KBM-7 (cell line): Measurements from ENCODE around the gene ALOXE3.
"Not testable (repeated sequence)": the region's sequence is repeated elsewhere in the genome, so short reads cannot be mapped to it uniquely, and the experiment has no call there.

Experiments used
- DNase-seq: peaks from one replicate; pipeline ENCODE4 v3.0.0-alpha.2; 2015
- in situ Hi-C: fragments of 300-500 bp; cut with MboI; formaldehyde crosslinking; loops from 2 replicates; pipeline ENCODE4 v1.14.3; 2020; ENCODE audit warnings: low sequenced_read_pairs, low pct_unique_long_range_greater_than_20kb, mixed read lengths

Gene ALOXE3

DNA sequence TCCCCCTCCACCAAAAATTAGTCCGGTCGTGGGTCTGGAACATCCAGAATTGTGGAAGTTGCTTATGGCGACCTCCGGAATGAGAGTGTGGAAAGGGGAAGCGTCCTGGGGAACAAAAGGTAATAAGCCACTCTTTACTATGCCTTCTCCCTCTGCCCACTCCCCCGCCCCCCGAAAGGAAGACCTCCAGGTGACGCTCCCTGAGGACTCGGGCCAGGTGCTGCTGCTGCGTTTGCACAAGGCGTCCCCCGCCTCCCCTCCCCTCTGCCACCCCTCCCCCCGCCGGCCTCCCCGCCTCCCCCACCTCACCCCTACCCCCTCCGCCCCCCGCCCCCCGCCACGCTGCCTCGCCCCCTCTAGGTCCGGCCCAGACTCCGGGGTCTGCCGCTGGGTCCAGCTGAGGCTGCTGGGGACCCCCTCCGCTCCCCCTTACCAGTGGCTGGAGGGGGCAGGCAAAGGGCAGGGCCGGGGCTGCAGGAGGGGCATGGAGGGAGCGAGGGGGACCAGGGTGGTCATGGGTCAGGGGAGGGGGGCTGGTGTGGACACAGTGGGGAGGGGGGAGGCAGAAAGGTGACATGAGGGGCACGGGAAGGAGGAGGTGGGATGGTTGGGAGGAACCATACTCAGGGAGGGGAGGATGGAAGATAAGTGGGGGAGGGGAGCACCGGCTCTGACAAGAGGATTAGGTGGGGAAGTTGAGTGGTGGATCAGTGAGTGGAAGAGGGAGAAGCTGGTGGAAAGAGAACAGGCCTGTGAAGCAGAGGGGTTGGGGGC, 54.4 kb downstream of the ALOXE3 start:
- DNase-seq = no peak
- in situ Hi-C loops = no loop called here

- in situ Hi-C loops = no loop called here
- DNase-seq = no peak
Observed at GRCh38 chr17:8062807-8063483, 55.4 kb downstream of the ALOXE3 start.

DNA sequence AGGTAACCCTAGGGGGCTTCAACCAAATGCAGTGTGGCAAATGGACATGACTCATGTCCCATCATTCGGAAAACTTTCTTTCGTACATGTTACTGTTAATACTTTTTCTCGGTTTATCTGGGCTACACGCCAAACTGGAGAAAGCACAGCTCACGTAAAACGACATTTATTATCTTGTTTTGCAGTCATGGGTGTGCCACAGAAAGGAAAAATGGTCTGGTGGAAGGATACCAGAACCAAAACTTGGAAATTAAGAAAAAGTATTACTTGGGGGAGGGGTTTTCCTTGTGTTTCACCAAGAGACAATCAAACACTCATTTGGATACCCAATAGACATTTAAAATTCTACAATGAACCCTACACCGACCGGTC, 55.9 kb downstream of the ALOXE3 start:
- DNase-seq = no peak
- in situ Hi-C loops = no loop called here

DNA sequence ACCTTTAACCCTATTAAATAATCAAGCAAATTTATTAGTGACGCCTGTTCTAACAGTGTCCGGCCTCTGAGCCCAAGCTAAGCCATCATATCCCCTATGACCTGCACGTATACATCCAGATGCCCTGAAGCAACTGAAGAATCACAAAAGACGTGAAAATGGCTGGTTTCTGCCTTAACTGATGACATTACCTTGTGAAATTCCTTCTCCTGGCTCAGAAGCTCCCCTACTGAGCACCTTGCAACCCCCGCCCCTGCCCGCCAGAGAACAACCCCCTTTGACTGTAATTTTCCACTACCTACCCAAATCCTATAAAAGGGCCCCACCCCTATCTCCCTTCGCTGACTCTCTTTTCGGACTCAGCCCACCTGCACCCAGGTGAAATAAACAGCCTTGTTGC, 56.5 kb downstream of the ALOXE3 start:
- in situ Hi-C loops = not testable (repeated sequence)

DNA sequence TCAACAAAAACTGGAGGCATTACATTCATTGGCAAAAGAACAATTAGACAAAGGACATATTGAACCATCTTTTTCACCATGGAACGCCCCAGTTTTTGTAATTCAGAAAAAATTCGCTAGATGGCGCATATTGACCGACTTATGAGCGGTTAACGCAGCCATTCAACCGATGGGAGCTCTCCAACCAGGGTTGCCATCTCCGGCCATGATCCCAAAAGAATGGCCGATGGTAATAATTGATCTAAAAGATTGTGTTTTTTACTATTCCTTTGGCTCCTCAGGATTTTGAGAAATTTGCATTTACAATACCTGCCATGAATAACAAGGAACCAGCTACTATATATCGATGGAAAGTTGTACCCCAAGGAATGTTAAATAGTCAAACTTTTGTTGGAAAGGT, 58.0 kb downstream of the ALOXE3 start:
- in situ Hi-C loops = no loop called here
- peak; percentile 84 for DNase-seq

More for the DNA sequence above, 56.5 kb downstream of the ALOXE3 start:
- not testable (repeated sequence) for DNase-seq

GRCh38 chr17:8059131-8059530, 59.2 kb downstream of the ALOXE3 start:
- peak; percentile 47 for DNase-seq
- in situ Hi-C loops = no loop called here

DNA sequence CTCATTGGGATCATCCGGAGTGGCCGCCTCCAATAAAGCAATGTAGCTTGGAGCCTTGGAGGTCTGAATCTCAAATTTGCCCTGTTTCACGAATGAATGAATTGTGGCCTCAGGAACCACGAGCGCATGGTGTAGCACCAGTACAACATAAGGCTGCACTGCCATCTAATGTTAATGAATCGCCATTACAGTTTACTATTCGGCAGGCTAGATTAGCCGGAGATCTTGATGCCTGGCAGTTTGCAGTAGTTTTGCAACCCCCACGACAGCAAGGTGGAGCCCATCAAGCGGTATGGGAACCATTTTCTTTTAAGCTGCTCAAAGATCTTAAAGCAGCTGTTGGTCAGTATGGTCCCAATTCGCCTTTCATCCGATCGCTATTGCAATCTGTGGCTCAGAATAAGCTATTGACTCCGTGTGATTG, 60.6 kb downstream of the ALOXE3 start:
- in situ Hi-C loops = no loop called here
- peak; percentile 91 for DNase-seq

GRCh38 chr17:8056976-8057625, 61.2 kb downstream of the ALOXE3 start:
- no peak for DNase-seq
- in situ Hi-C loops = no loop called here

DNA sequence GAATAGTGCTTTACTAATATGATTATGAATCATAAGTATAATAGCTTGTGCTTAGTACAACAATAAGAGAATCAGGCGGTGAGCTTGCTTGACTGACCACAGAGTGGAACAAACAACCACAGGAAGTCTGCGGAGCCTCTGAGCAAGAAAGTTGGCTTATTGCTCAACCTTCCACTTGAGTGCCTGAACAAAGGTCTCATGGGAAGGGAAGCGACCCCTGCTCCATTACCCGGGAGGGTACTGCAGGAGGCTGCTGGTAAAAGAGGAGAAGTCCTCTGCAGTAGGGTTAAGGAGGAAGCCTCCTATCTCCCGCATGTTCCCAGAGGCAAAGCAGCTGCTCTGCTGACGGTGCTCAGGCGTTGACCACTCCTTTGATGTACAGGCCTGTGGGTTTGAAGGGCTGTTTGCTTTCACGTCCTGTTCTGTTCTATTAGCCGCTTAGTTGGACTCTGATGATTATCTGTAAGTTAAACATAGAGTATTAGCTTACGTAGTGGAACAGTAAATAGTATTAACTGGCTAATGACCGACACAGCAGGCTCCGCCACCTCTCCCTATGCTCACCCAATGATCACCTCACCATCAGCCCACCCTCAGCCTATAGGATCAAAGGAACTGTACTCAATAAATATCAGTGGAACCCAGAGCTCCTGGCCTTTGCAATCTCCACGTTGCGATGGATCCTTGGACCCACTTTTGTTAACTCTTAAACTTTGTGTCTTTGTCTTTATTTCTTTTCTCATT, 61.9 kb downstream of the ALOXE3 start:
- DNase-seq = peak; percentile 89
- in situ Hi-C loops = no loop called here

DNA sequence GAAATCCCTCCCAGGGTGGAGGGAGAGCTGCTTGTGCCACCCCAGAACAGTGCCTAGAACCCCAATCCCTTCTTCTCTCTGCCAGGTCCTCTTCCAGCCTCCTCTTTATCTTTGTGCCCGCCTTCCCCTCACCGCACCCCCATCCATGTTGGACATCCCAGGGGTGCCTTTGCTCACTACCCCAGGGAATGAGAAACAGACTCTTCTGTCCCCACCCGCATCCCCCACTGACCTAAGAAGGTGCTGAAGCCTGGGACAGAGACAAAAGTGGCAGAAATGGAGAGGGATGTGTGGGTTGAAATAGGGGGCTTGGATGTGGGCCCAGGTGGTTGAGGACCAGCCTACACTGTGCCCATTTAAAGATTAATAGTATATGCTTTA, 62.5 kb downstream of the ALOXE3 start:
- DNase-seq = no peak
- in situ Hi-C loops = no loop called here

DNA sequence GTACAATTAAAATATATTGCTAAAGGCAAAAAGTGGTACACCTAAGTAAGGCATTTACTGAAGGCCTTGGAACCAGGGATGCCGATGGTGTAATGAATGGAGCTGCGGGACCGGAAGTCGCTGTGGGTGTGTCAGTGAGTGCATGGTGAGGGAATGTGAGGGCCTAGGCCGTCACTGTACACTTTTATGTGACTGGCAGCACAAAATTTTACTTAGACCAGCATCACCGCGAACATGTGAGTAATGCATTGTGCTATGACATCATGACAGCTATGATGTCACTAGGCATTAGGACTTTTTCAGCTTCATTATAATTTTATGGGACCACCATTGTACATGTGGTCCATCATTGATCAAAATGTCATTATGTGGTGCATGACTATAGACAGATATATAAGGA, 64.7 kb downstream of the ALOXE3 start:
- in situ Hi-C loops = no loop called here
- no peak for DNase-seq

- DNase-seq = no peak
- in situ Hi-C loops = no loop called here
Observed at GRCh38 chr17:8052256-8053252, 65.8 kb downstream of the ALOXE3 start.

DNA sequence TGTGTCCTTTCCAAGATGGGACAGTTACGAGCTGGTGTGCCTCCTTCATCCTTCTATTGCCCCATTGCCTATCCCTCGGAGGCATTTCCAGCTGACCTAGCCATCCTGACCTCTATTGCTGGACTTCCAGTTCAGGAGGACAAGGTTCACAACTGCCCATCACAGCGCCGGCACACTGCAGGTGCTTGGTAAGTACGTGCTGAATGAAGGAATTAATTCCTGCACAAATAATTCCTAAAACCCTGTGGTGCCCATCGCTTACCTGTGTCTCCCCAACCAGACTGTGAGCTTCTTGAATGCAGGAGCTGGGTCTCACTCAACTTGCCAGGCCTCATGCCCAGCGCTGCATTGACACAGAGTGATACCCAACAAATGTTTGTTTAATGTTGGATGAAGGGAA, 66.5 kb downstream of the ALOXE3 start:
- in situ Hi-C loops = no loop called here
- DNase-seq = no peak

DNA sequence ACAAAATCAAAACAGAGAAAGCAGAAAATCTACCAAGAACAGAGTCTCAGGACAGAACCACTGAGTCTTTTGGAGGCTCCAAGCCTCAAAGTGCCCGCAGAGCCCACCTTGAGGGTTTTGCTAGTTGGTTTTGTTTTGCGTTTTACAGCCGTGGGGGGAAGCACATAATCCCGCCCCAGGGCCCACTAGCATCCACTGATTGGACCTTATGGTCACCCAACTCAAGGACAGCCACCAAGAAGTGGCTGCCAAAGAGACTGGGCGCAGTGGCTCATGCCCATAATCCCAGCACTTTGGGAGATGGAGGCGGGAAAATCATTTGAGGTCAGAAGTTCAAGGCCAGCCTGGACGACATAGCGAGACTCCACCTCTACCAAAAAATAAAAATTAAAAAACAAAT, 69.6 kb downstream of the ALOXE3 start:
- no peak for DNase-seq
- in situ Hi-C loops = no loop called here

GRCh38 chr17:8048236-8048635, 70.1 kb downstream of the ALOXE3 start:
- DNase-seq = no peak
- in situ Hi-C loops = no loop called here

GRCh38 chr17:8047769-8048110, 70.6 kb downstream of the ALOXE3 start:
- no peak for DNase-seq

GRCh38 chr17:8046929-8047768, 71.2 kb downstream of the ALOXE3 start:
- no peak for DNase-seq
- in situ Hi-C loops = no loop called here

More at GRCh38 chr17:8047769-8048110, 70.6 kb downstream of the ALOXE3 start:
- in situ Hi-C loops = no loop called here
